GM12865 (cell line): ENCODE results near the gene DSG1.

ENCODE experiments used
- DNase-seq: peaks from one replicate; pipeline ENCODE4 v3.0.0; 2010; ENCODE audit warnings: low read depth
- H3K4me3 ChIP-seq: 2 replicates; pipeline ENCODE4 v1.5.1; 2011; ENCODE audit warnings: mild to moderate bottlenecking, low read depth, low read length, control low read depth
- TF ChIP-seq, protein P1 (sequence below): IDR thresholded peaks from 2 replicates; pipeline ENCODE4 v1.5.1; 2011; ENCODE audit warnings: low read length, control low read depth, low read depth, inconsistent platforms; ENCODE audit not compliant: insufficient read depth; ENCODE audit errors: missing control alignments

DSG1 gene

DNA sequence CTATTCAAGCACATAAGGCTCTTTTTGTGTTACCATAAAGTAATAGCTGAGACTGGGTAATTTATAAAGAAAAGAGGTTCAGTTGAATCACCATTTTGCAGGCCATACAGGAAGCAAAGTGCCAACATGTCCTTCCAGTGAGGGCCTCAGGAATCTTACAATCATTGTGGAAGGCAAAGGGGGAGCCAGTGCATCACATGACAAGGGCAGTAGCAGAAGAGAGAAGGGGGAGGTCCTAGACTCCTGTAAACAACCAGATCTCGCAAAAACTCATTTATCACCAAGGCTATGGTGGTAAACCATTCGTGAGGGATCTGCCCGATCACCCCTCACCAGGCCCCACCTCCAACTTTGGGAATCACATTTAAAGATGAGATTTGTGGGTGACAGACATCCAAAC is 75.3 kb downstream of the DSG1 start:
- no peak for DNase-seq
- no peak overlapping the region for H3K4me3 ChIP-seq
- TF ChIP-seq, protein P1, sequence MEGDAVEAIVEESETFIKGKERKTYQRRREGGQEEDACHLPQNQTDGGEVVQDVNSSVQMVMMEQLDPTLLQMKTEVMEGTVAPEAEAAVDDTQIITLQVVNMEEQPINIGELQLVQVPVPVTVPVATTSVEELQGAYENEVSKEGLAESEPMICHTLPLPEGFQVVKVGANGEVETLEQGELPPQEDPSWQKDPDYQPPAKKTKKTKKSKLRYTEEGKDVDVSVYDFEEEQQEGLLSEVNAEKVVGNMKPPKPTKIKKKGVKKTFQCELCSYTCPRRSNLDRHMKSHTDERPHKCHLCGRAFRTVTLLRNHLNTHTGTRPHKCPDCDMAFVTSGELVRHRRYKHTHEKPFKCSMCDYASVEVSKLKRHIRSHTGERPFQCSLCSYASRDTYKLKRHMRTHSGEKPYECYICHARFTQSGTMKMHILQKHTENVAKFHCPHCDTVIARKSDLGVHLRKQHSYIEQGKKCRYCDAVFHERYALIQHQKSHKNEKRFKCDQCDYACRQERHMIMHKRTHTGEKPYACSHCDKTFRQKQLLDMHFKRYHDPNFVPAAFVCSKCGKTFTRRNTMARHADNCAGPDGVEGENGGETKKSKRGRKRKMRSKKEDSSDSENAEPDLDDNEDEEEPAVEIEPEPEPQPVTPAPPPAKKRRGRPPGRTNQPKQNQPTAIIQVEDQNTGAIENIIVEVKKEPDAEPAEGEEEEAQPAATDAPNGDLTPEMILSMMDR: no peak

GRCh38 chr18:31396796-31397612 is 79.0 kb downstream of the DSG1 start:
- no peak for DNase-seq
- H3K4me3 ChIP-seq: no peak overlapping the region
- TF ChIP-seq, protein P1: no peak

GRCh38 chr18:31398191-31398590 is 80.2 kb downstream of the DSG1 start:
- TF ChIP-seq, protein P1: no peak
- H3K4me3 ChIP-seq: no peak overlapping the region
- no peak for DNase-seq

DNA sequence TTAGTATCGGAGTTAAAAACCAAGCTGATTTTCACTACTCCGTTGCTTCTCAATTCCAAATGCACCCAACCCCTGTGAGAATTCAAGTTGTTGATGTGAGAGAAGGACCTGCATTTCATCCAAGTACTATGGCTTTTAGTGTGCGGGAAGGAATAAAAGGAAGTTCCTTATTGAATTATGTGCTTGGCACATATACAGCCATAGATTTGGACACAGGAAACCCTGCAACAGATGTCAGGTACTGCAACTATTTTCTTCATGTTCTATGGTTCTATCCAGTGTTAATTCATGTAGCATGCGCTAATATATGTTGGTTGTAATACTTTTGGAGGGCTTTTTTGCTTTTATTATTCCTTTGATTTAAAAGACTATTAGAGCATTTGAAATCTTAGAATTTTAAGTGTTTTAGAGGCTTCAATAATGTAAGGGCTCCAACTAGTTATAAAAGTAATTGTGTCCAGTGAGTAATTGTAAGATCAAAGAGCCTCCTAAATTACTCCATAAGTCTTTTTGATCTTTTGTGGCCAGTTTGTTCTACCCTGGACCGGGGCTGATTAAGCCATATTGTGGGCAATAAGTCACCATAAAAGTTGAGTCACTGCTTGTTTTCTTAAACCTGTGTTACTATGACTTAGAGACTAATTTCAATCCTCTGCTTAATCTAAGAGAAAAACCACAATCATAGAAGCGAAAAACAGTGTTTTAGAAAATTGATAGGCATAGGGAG is 81.5 kb downstream of the DSG1 start:
- no peak for DNase-seq
- TF ChIP-seq, protein P1: no peak
- H3K4me3 ChIP-seq: no peak overlapping the region

- TF ChIP-seq, protein P1: no peak
- H3K4me3 ChIP-seq: no peak overlapping the region
- no peak for DNase-seq
Observed at GRCh38 chr18:31401156-31402025, 83.4 kb downstream of the DSG1 start.

GRCh38 chr18:31402026-31402373 is 84.0 kb downstream of the DSG1 start:
- TF ChIP-seq, protein P1: no peak
- no peak overlapping the region for H3K4me3 ChIP-seq
- no peak for DNase-seq
